Smooth muscle cell (in vitro differentiated cells): ENCODE measurements around the gene TTC6. TPM values are rescaled to one million over a fixed set of nuclear protein-coding genes. Genes with fewer than 3 reads are reported as not detected.

ENCODE experiments used
- DNase-seq: peaks from one replicate; lab custom pipeline; 2025; ENCODE audit not compliant: unreplicated experiment; lab: John Stamatoyannopoulos, UW
- H2AFZ ChIP-seq: fragments of 200-600 bp; sonication (generic); 2 replicates; pipeline ENCODE4 v1.6.0; 2016; ENCODE audit warnings: antibody characterized with exemption, low read depth, mild to moderate bottlenecking
- H3F3A ChIP-seq: fragments of 200-600 bp; sonication (generic); 2 replicates; pipeline ENCODE4 v1.6.0; 2017; ENCODE audit warnings: antibody characterized with exemption, low read depth
- H3K27ac ChIP-seq: fragments of 200-600 bp; sonication (generic); 2 replicates; pipeline ENCODE4 v1.5.1; 2016; ENCODE audit warnings: low read depth, mild to moderate bottlenecking
- H3K27me3 ChIP-seq: fragments of 200-600 bp; sonication (generic); 2 replicates; pipeline ENCODE4 v1.6.1; 2016; ENCODE audit warnings: low read depth, mild to moderate bottlenecking
- H3K36me3 ChIP-seq: fragments of 200-600 bp; sonication (generic); 2 replicates; pipeline ENCODE4 v1.5.1; 2016; ENCODE audit warnings: low read depth
- H3K4me1 ChIP-seq: fragments of 200-600 bp; sonication (generic); 2 replicates; pipeline ENCODE4 v1.5.1; 2016; ENCODE audit warnings: low read depth
- H3K4me2 ChIP-seq: fragments of 200-600 bp; sonication (generic); 2 replicates; pipeline ENCODE4 v1.6.0; 2016; ENCODE audit warnings: mild to moderate bottlenecking
- H3K4me3 ChIP-seq: fragments of 200-600 bp; sonication (generic); 2 replicates; pipeline ENCODE4 v1.5.1; 2016; ENCODE audit warnings: mild to moderate bottlenecking
- H3K79me2 ChIP-seq: fragments of 200-600 bp; sonication (generic); 2 replicates; pipeline ENCODE4 v1.6.0; 2016; ENCODE audit warnings: low read depth, mild to moderate bottlenecking
- H3K9ac ChIP-seq: fragments of 200-600 bp; sonication (generic); 2 replicates; pipeline ENCODE4 v1.6.0; 2016; ENCODE audit warnings: low read depth
- H3K9me3 ChIP-seq: fragments of 200-600 bp; sonication (generic); replicated peaks from 2 replicates; pipeline ENCODE4 v1.5.1; 2016; ENCODE audit warnings: low read depth
- H4K20me1 ChIP-seq: fragments of 200-600 bp; sonication (generic); 2 replicates; pipeline ENCODE4 v1.6.0; 2016; ENCODE audit warnings: low read depth
- WGBS: methylation state at CpG from one replicate; pipeline ENCODE4 v1.1.7; 2016; ENCODE audit warnings: low lambda C conversion rate; 5-methylcytosine and 5-hydroxymethylcytosine counted together
- polyA plus RNA-seq: library from polyadenylated mRNA; unstranded; fragments of >200 nt; fragmentation: Nextera tagmentation; extraction: Ambion mirVana; gene quantifications from 2 replicates; pipeline ENCODE4 v1.2.1, GENCODE V29; 2016
- total RNA-seq: library from RNA; depleted of rRNA; stranded (reverse); fragments of >200 nt; gene quantifications from 2 replicates; pipeline ENCODE4 v1.2.3, GENCODE V29; 2014
- TF ChIP-seq, protein P1 (sequence below): fragments of 200-600 bp; sonication (generic); IDR thresholded peaks from 2 replicates; pipeline ENCODE4 v1.5.1; 2017; ENCODE audit warnings: borderline replicate concordance, mild to moderate bottlenecking, antibody characterized with exemption; ENCODE audit not compliant: insufficient read depth, poor library complexity, severe bottlenecking

TTC6 gene
- total and polyA plus RNA-seq, 2 experiments from 2014 or later: not detected

DNA sequence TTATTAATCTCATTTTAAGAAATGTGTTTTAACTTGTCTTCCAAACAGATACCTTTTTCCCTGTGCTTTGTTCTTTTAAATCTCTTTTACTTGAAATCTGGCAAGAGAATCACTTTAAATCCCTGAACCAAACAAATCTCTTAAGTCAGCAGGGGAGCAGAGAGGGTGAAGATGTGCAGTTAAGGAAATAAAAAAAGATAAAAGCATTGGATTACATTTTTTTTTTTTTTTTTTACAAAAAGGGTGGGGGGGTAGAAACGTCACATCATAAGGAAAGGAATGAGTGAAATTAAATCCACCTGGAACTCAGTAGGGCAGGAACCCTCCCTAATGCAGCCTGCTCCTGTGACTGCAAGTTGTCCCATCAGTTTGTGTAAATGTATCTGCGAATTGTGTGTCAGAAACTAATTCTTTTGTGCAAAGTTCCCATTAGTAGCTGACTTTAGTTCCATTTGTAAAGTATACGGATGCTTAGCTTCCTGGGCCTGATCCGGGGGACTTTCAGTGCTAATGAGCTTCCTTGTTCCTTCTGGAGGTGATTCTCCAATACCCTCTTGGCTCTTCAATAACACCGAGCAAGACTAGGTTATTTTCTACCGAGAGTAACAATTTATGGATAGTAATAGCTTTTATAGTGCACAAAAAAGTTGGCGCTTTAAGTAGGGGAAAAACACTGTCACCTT, 1.5 kb downstream of the TTC6 start:
- H3F3A ChIP-seq: no peaks in the 10 kb centered on the region
- DNase-seq: no peak
- no peaks in the 10 kb centered on the region for H3K9me3 ChIP-seq
- H4K20me1 ChIP-seq: no peaks in the 10 kb centered on the region
- H3K27ac ChIP-seq: no peak overlapping the region
- peaks cover 33% of the 10 kb centered on the region for H3K4me1 ChIP-seq
- H3K36me3 ChIP-seq: no peaks in the 10 kb centered on the region
- H3K9ac ChIP-seq: no peak overlapping the region
- no peak overlapping the region for H3K4me2 ChIP-seq
- WGBS: 25% methylated on average over 7 of the region's 7 CpGs
- H3K79me2 ChIP-seq: no peaks in the 10 kb centered on the region
- no peak overlapping the region for H2AFZ ChIP-seq
- peaks cover 97% of the 10 kb centered on the region for H3K27me3 ChIP-seq
- H3K4me3 ChIP-seq: peak overlapping the region; percentile 53
- TF ChIP-seq, protein P1, sequence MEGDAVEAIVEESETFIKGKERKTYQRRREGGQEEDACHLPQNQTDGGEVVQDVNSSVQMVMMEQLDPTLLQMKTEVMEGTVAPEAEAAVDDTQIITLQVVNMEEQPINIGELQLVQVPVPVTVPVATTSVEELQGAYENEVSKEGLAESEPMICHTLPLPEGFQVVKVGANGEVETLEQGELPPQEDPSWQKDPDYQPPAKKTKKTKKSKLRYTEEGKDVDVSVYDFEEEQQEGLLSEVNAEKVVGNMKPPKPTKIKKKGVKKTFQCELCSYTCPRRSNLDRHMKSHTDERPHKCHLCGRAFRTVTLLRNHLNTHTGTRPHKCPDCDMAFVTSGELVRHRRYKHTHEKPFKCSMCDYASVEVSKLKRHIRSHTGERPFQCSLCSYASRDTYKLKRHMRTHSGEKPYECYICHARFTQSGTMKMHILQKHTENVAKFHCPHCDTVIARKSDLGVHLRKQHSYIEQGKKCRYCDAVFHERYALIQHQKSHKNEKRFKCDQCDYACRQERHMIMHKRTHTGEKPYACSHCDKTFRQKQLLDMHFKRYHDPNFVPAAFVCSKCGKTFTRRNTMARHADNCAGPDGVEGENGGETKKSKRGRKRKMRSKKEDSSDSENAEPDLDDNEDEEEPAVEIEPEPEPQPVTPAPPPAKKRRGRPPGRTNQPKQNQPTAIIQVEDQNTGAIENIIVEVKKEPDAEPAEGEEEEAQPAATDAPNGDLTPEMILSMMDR: no peak

DNA sequence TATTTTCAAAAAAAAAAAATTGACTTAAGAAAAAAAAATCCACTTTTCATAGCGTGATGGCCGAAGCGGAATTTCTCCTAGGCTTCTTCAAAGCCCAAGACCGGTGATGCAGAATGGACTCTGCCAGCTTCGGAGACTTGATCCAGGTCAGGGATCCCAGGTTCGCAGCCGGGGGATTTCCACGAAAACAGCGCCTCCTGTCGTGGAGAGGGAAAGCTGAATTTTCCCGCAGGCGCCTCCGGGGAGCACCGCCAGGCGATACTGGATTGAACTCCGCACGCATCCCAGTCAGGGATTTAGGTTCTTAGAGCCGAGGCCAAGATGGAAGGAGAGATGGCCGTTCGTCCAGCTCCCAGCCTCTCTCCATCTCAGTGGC, 2.1 kb downstream of the TTC6 start:
- no peak overlapping the region for H3K27ac ChIP-seq
- 9% methylated on average over 20 of the region's 20 CpGs for WGBS

DNA sequence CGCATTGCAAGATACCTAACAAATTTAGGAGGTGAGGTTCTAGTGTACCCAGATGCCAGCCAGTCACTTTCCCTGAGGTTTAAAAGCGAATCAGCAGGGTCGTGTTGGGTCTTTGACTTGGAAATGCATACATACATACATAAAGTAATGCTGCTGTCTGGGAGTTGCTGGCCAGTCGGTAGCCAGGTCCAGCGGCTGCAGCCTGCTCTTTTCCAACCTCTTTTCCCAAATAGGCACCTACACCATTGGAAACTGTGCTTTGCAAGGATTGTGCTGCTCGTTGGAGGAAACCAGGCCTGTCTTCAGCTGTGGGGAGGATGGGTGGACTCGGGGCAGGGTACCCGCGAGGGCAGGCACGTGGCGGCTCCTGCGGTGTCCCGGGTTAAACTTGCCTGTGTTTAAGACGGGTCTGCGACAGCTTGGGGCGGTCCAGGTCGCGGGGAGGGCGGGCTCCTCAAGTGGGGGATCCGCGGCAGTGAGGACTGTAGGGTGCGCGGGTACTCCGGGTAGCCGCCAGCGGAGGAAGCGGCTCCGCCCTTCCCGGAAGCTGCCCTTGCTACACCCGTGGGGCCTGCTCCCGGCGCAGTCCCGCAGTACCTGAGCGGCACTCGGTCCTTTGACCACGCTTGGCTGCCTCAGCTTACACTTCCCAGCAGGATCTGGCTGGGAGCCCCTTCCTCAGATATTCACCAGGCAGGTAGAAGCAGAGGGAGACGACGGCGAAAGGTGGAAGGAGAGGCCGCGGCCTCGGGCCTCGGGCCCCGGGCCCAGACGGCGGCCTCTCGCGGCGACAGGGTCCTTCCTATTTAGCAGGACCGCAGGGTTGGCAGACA, 2.7 kb downstream of the TTC6 start:
- Histone ChIP-seq H3K9me3 (no peaks in the 10 kb centered on the region), H2AFZ (no peak overlapping the region), H3K27ac (no peak overlapping the region), H3F3A (no peaks in the 10 kb centered on the region), H4K20me1 (no peaks in the 10 kb centered on the region), H3K27me3 (peaks cover 97% of the 10 kb centered on the region), H3K4me2 (peak overlapping the region; percentile 68), H3K36me3 (no peaks in the 10 kb centered on the region), H3K9ac (no peak overlapping the region), H3K79me2 (no peaks in the 10 kb centered on the region), H3K4me1 (peaks cover 33% of the 10 kb centered on the region), H3K4me3 (peak overlapping the region; percentile 34)
- WGBS: 8% methylated on average over 49 of the region's 50 CpGs
- TF ChIP-seq, protein P1: no peak
- DNase-seq: no peak

More for the DNA sequence above, 2.1 kb downstream of the TTC6 start:
- no peak overlapping the region for H3K4me2 ChIP-seq
- H3F3A ChIP-seq: no peaks in the 10 kb centered on the region
- H3K27me3 ChIP-seq: peaks cover 97% of the 10 kb centered on the region
- TF ChIP-seq, protein P1: peak; percentile 39
- H3K36me3 ChIP-seq: no peaks in the 10 kb centered on the region
- H4K20me1 ChIP-seq: no peaks in the 10 kb centered on the region
- H3K9me3 ChIP-seq: no peaks in the 10 kb centered on the region
- no peak for DNase-seq
- H3K4me3 ChIP-seq: peak overlapping the region; percentile 34
- no peaks in the 10 kb centered on the region for H3K79me2 ChIP-seq
- no peak overlapping the region for H2AFZ ChIP-seq
- H3K4me1 ChIP-seq: peaks cover 33% of the 10 kb centered on the region
- no peak overlapping the region for H3K9ac ChIP-seq
